ENCODE measurements around the gene PODXL2.
"Not testable (repeated sequence)": the region's sequence is repeated elsewhere in the genome, so short reads cannot be mapped to it uniquely, and the experiment has no call there.

PODXL2 gene

GRCh38 chr3:127692501-127693335 lies 63.7 kb downstream of the PODXL2 start:
- DNase-seq = no peak

- DNase-seq = no peak
Measured at GRCh38 chr3:127693336-127693843, 64.4 kb downstream of the PODXL2 start.

GRCh38 chr3:127694467-127695215 lies 65.7 kb downstream of the PODXL2 start:
- peak; percentile 64 for DNase-seq

GRCh38 chr3:127697551-127698240 lies 68.7 kb downstream of the PODXL2 start:
- peak; percentile 89 for DNase-seq

GRCh38 chr3:127698286-127698685 lies 69.3 kb downstream of the PODXL2 start:
- no peak for DNase-seq

- no peak for DNase-seq
Measured at GRCh38 chr3:127698691-127699415, 69.9 kb downstream of the PODXL2 start.

GRCh38 chr3:127699416-127700300 lies 70.7 kb downstream of the PODXL2 start:
- DNase-seq = no peak

GRCh38 chr3:127700406-127700805 lies 71.4 kb downstream of the PODXL2 start:
- no peak for DNase-seq

- no peak for DNase-seq
Measured at GRCh38 chr3:127701280-127701911, 72.4 kb downstream of the PODXL2 start.

GRCh38 chr3:127702151-127702578 lies 73.2 kb downstream of the PODXL2 start:
- no peak for DNase-seq

- DNase-seq = not testable (repeated sequence)
Measured at GRCh38 chr3:127704840-127705239, 75.9 kb downstream of the PODXL2 start.

GRCh38 chr3:127706312-127706711 lies 77.3 kb downstream of the PODXL2 start:
- DNase-seq = no peak

- DNase-seq = no peak
Measured at GRCh38 chr3:127706785-127707351, 77.9 kb downstream of the PODXL2 start.

GRCh38 chr3:127707851-127708411 lies 78.9 kb downstream of the PODXL2 start:
- DNase-seq = no peak

- no peak for DNase-seq
Measured at GRCh38 chr3:127708837-127709236, 79.9 kb downstream of the PODXL2 start.

- DNase-seq = no peak
Measured at GRCh38 chr3:127709320-127710060, 80.5 kb downstream of the PODXL2 start.

- no peak for DNase-seq
Measured at GRCh38 chr3:127710155-127710941, 81.4 kb downstream of the PODXL2 start.

- no peak for DNase-seq
Measured at GRCh38 chr3:127711021-127711695, 82.2 kb downstream of the PODXL2 start.
